Measurements from ENCODE around the gene STRBP. TPM values are rescaled to one million over a fixed set of nuclear protein-coding genes. Genes with fewer than 3 reads are reported as not detected.
A peak's percentile ranks its signal among the peaks of the same experiment; 100 is the strongest.

The STRBP gene
- total and polyA plus RNA-seq, 12 donors = 10.5 to 22.2 (median 13.8) TPM

DNA sequence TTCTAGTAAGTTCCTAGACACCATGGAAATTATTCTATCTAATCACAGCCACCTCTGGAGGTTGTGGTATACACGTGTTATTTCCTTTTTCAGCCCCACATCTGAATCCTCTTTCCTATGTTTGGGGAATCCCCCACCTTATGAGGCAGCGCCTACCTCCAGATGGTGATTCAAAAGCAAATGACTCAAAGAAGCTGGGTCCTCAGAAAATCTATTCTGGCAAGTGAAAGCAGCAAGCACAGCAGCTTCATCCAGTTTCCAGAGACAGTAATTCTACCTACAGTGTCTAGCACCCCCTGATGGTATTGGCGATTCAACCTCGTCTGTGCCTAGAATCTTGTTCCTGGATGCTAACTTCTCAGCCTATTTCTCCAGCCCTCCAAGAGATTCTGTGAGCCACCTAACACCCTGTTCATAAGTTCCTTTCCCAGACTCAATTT lies 43.0 kb downstream of the STRBP start:
- Histone ChIP-seq H3K36me3 (no peaks in the 10 kb centered on the region), H3K4me1 (peaks cover 0 to 23% (median 0%) of the 10 kb centered on the region in 9 donors), H3K9me3 (no peaks in the 10 kb centered on the region), H3K27me3 (no peaks in the 10 kb centered on the region), H3K4me3 (no peak overlapping the region), H3K27ac (no peak overlapping the region)
- 35 to 47% methylated on average over 4 of the region's 4 CpGs for WGBS, 2 donors
- ATAC-seq (peak in 4 of 8 donors; percentile 37 to 70 (median 63)), DNase-seq (peak in 1 of 2 donors; percentile 14)
- intact Hi-C loops (cut with DNase I) = loop anchor here in 4 of 10 donors (10.0 kb wide), 1 partner anchor 141 kb away; no protein-coding TSS in a partner anchor
- TF ChIP-seq, protein P1, sequence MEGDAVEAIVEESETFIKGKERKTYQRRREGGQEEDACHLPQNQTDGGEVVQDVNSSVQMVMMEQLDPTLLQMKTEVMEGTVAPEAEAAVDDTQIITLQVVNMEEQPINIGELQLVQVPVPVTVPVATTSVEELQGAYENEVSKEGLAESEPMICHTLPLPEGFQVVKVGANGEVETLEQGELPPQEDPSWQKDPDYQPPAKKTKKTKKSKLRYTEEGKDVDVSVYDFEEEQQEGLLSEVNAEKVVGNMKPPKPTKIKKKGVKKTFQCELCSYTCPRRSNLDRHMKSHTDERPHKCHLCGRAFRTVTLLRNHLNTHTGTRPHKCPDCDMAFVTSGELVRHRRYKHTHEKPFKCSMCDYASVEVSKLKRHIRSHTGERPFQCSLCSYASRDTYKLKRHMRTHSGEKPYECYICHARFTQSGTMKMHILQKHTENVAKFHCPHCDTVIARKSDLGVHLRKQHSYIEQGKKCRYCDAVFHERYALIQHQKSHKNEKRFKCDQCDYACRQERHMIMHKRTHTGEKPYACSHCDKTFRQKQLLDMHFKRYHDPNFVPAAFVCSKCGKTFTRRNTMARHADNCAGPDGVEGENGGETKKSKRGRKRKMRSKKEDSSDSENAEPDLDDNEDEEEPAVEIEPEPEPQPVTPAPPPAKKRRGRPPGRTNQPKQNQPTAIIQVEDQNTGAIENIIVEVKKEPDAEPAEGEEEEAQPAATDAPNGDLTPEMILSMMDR (IDR thresholded peaks at IDR 0.05) = peak in 7 of 9 donors; percentile 36 to 60 (median 53)

DNA sequence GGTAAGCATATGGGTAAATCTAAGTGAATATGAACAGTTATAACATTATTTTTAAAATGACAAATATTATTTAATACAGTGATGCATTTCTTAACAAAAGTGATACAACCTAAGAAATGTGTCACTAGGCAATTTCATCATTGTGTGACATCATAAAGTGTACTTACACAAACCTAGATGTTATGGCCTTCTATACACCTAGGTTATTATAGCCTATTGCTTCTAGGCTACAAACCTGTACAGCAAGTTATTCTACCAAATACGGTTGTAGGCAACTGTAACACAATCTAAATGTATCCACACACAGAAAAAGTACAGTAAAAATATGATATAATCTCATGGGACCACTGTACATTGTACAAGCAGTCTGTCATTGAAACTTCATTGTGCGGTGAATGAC lies 48.3 kb downstream of the STRBP start:
- Histone ChIP-seq H3K36me3 (no peaks in the 10 kb centered on the region), H3K4me1 (peaks cover 0 to 21% (median 10%) of the 10 kb centered on the region in 9 donors), H3K27me3 (no peaks in the 10 kb centered on the region), H3K4me3 (no peak overlapping the region), H3K27ac (no peak overlapping the region), H3K9me3 (no peaks in the 10 kb centered on the region)
- TF ChIP-seq, protein P1 (IDR thresholded peaks at IDR 0.05) = no peak
- WGBS, 2 donors = 93 to 95% methylated on average over 2 of the region's 2 CpGs
- ATAC-seq = no peak
- intact Hi-C loops (cut with DNase I) = loop anchor here in 4 of 10 donors (10.0 kb wide), 1 partner anchor 135 kb away; no protein-coding TSS in a partner anchor
- DNase-seq = no peak

DNA sequence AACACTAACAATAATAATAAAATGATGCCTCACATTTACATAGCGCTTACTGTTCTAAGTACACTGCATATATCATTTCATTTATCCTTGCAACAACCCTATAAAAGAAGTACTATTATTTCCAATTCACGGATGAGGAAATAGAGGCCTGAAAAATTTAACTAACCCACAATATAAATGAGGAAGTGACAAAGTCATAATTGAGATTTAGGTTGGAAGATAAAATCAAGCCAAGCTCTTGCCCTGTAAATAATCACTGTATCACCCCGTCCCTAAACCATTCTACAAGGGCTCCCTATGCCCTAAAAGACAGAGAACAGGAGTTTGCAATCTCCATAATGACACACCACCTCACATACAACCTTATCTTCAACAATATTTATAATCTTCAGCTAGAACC lies 49.6 kb downstream of the STRBP start:
- H3K4me3 ChIP-seq = no peak overlapping the region
- intact Hi-C loops (cut with DNase I) = no loop called here
- TF ChIP-seq, protein P1 (IDR thresholded peaks at IDR 0.05) = no peak
- WGBS, 2 donors = 77 to 95% methylated on average over 3 of the region's 3 CpGs
- H3K4me1 ChIP-seq = peaks cover 0 to 19% (median 10%) of the 10 kb centered on the region in 9 donors
- no peaks in the 10 kb centered on the region for H3K36me3 ChIP-seq
- no peak overlapping the region for H3K27ac ChIP-seq
- DNase-seq (no peak), ATAC-seq (no peak)
- H3K9me3 ChIP-seq = no peaks in the 10 kb centered on the region
- H3K27me3 ChIP-seq = no peaks in the 10 kb centered on the region

DNA sequence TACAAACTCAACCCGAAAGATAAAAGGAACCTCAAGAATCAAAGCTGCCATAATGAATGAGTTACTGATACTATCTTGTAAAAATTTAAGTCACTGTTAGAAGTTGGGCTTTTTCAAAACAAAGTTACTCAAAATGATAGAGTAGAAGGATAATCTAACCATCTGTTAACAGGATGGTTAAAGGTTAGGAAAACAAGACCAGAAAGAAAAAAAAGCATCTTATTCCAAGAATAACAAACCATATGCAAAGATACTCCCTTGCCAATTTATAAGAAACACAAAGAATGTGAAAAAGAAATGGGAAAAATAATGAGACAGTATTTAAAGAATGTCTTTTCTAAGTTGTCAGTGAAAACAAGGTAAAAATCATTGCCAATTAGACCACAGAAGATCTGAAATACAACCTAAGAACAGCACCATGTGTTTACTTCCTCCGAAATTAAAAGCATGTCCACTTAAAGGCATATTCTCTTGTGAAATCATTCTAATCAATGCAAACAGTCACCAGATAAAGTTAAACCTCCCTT lies 51.2 kb downstream of the STRBP start:
- Histone ChIP-seq H3K27me3 (no peaks in the 10 kb centered on the region), H3K4me1 (peaks cover 0 to 19% (median 10%) of the 10 kb centered on the region in 9 donors), H3K27ac (no peak overlapping the region), H3K4me3 (no peak overlapping the region), H3K9me3 (no peaks in the 10 kb centered on the region), H3K36me3 (no peaks in the 10 kb centered on the region)
- no peak for DNase-seq
- intact Hi-C loops (cut with DNase I) = no loop called here
- ATAC-seq = no peak
- TF ChIP-seq, protein P1 (IDR thresholded peaks at IDR 0.05) = no peak
- WGBS, 2 donors = 62 to 67% methylated on average over 2 of the region's 2 CpGs

Data from heart right ventricle (tissue), 16 donors.